SK-N-SH treated with all-trans-retinoic acid at 6 μM for 48 hours (cell line): ENCODE data around the gene HS6ST3.

Experiments
- ATAC-seq: fragments of 200-7000 bp; cut with Tn5 transposase; 3 replicates; pipeline ENCODE4 v1.9.1; 2020; ENCODE audit warnings: mild to moderate bottlenecking, moderate library complexity
- BACH2 ChIP-seq: fragments of 250-450 bp; sonication (Bioruptor Pico); IDR thresholded peaks from 2 replicates; pipeline ENCODE4 v1.9.0; 2021; ENCODE audit warnings: mild to moderate bottlenecking, borderline replicate concordance
- CSDC2 ChIP-seq: fragments of 250-450 bp; sonication (Bioruptor Pico); IDR thresholded peaks from 2 replicates; pipeline ENCODE4 v1.5.0; 2020; ENCODE audit warnings: mild to moderate bottlenecking, moderate library complexity
- ESRRG ChIP-seq: fragments of 250-450 bp; sonication (Bioruptor Pico); IDR thresholded peaks from 2 replicates; pipeline ENCODE4 v1.6.1; 2021; ENCODE audit warnings: mild to moderate bottlenecking
- GLIS3 ChIP-seq: fragments of 250-450 bp; sonication (Bioruptor Pico); IDR thresholded peaks from 2 replicates; pipeline ENCODE4 v1.5.0; 2020; ENCODE audit warnings: mild to moderate bottlenecking, moderate library complexity
- ISL1 ChIP-seq: fragments of 250-450 bp; sonication (Bioruptor Pico); IDR thresholded peaks from 2 replicates; pipeline ENCODE4 v2.1.2; 2022; ENCODE audit warnings: mild to moderate bottlenecking, moderate library complexity
- OSR1 ChIP-seq: fragments of 250-450 bp; sonication (Bioruptor Pico); IDR thresholded peaks from 2 replicates; pipeline ENCODE4 v1.8.0; 2022; ENCODE audit warnings: moderate library complexity, mild to moderate bottlenecking, inconsistent platforms
- PPARA ChIP-seq: fragments of 250-450 bp; sonication (Bioruptor Pico); IDR thresholded peaks from 2 replicates; pipeline ENCODE4 v1.5.0; 2020; ENCODE audit warnings: mild to moderate bottlenecking, borderline replicate concordance
- RARB ChIP-seq: fragments of 250-450 bp; sonication (Bioruptor Pico); IDR thresholded peaks from 2 replicates; pipeline ENCODE4 v1.8.0; 2021; ENCODE audit warnings: mild to moderate bottlenecking, moderate library complexity
- SNAI2 ChIP-seq: fragments of 250-450 bp; sonication (Bioruptor Pico); IDR thresholded peaks from 2 replicates; pipeline ENCODE4 v1.5.0; 2020; ENCODE audit warnings: mild to moderate bottlenecking, moderate library complexity
- TCF4 ChIP-seq: fragments of 250-450 bp; sonication (Bioruptor Pico); IDR thresholded peaks from 2 replicates; pipeline ENCODE4 v1.8.0; 2021; ENCODE audit warnings: mild to moderate bottlenecking, moderate library complexity, borderline replicate concordance
- TOX ChIP-seq: fragments of 250-450 bp; sonication (Bioruptor Pico); IDR thresholded peaks from 2 replicates; pipeline ENCODE4 v1.8.0; 2021; ENCODE audit warnings: mild to moderate bottlenecking, moderate library complexity, borderline replicate concordance
- TSHZ2 ChIP-seq: fragments of 250-450 bp; sonication (Bioruptor Pico); IDR thresholded peaks from 2 replicates; pipeline ENCODE4 v1.5.0; 2020; ENCODE audit warnings: mild to moderate bottlenecking, moderate library complexity
- ZC3H10 ChIP-seq: fragments of 250-450 bp; sonication (Bioruptor Pico); IDR thresholded peaks from 2 replicates; pipeline ENCODE4 v1.5.1; 2021; ENCODE audit warnings: mild to moderate bottlenecking, moderate library complexity
- ZFP3 ChIP-seq: fragments of 250-450 bp; sonication (Bioruptor Pico); IDR thresholded peaks from 2 replicates; pipeline ENCODE4 v1.5.0; 2020; ENCODE audit warnings: mild to moderate bottlenecking, moderate library complexity
- ZFP30 ChIP-seq: fragments of 450-650 bp; formaldehyde crosslinking; IDR thresholded peaks from 2 replicates; pipeline ENCODE4 v1.5.0; 2022; ENCODE audit warnings: mild to moderate bottlenecking, moderate library complexity
- ZNF565 ChIP-seq: fragments of 450-650 bp; formaldehyde crosslinking; conservative IDR thresholded peaks from 2 replicates; pipeline ENCODE4 v1.5.0; 2020; ENCODE audit warnings: low read depth, mild to moderate bottlenecking, moderate library complexity
- ZNF70 ChIP-seq: fragments of 450-650 bp; formaldehyde crosslinking; IDR thresholded peaks from 2 replicates; pipeline ENCODE4 v1.5.0; 2020; ENCODE audit warnings: mild to moderate bottlenecking, moderate library complexity
- ZNF8 ChIP-seq: fragments of 450-650 bp; formaldehyde crosslinking; IDR thresholded peaks from 2 replicates; pipeline ENCODE4 v1.5.0; 2020; ENCODE audit warnings: mild to moderate bottlenecking, moderate library complexity
- TF ChIP-seq, protein P1 (sequence below): fragments of 250-450 bp; sonication (Bioruptor Pico); IDR thresholded peaks from 2 replicates; pipeline ENCODE4 v1.5.1; 2020; ENCODE audit warnings: low read depth, mild to moderate bottlenecking, moderate library complexity
- TF ChIP-seq, protein P2 (sequence below): fragments of 250-450 bp; sonication (Bioruptor Pico); IDR thresholded peaks from 2 replicates; pipeline ENCODE4 v1.8.0; 2021; ENCODE audit warnings: low read depth, mild to moderate bottlenecking, moderate library complexity, borderline replicate concordance
- TF ChIP-seq, protein P3 (sequence below): fragments of 250-450 bp; sonication (Bioruptor Pico); IDR thresholded peaks from 2 replicates; pipeline ENCODE4 v1.5.1; 2021; ENCODE audit warnings: mild to moderate bottlenecking, moderate library complexity

The HS6ST3 gene

GRCh38 chr13:96080676-96081075, 9.2 kb upstream of the HS6ST3 start:
- ATAC-seq = no peak
- TF ChIP-seq ZNF565 (CRISPR knock-in tag) (no peak), OSR1 (no peak), RARB (CRISPR knock-in tag) (no peak), ZNF8 (CRISPR knock-in tag) (no peak), ZFP3 (CRISPR knock-in tag) (no peak), TCF4 (CRISPR knock-in tag) (no peak), ESRRG (CRISPR knock-in tag) (no peak), ZFP30 (CRISPR knock-in tag) (no peak), PPARA (CRISPR knock-in tag) (no peak), BACH2 (CRISPR knock-in tag) (no peak), TOX (CRISPR knock-in tag) (no peak), TSHZ2 (CRISPR knock-in tag) (no peak), GLIS3 (CRISPR knock-in tag) (no peak), ISL1 (CRISPR knock-in tag) (no peak), ZC3H10 (CRISPR knock-in tag) (no peak)
- TF ChIP-seq, protein P1, sequence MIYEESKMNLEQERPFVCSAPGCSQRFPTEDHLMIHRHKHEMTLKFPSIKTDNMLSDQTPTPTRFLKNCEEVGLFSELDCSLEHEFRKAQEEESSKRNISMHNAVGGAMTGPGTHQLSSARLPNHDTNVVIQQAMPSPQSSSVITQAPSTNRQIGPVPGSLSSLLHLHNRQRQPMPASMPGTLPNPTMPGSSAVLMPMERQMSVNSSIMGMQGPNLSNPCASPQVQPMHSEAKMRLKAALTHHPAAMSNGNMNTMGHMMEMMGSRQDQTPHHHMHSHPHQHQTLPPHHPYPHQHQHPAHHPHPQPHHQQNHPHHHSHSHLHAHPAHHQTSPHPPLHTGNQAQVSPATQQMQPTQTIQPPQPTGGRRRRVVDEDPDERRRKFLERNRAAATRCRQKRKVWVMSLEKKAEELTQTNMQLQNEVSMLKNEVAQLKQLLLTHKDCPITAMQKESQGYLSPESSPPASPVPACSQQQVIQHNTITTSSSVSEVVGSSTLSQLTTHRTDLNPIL = no peak
- TF ChIP-seq, protein P2, sequence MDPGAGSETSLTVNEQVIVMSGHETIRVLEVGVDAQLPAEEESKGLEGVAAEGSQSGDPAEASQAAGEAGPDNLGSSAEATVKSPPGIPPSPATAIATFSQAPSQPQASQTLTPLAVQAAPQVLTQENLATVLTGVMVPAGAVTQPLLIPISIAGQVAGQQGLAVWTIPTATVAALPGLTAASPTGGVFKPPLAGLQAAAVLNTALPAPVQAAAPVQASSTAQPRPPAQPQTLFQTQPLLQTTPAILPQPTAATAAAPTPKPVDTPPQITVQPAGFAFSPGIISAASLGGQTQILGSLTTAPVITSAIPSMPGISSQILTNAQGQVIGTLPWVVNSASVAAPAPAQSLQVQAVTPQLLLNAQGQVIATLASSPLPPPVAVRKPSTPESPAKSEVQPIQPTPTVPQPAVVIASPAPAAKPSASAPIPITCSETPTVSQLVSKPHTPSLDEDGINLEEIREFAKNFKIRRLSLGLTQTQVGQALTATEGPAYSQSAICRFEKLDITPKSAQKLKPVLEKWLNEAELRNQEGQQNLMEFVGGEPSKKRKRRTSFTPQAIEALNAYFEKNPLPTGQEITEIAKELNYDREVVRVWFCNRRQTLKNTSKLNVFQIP (CRISPR knock-in tag) = no peak
- TF ChIP-seq, protein P3, sequence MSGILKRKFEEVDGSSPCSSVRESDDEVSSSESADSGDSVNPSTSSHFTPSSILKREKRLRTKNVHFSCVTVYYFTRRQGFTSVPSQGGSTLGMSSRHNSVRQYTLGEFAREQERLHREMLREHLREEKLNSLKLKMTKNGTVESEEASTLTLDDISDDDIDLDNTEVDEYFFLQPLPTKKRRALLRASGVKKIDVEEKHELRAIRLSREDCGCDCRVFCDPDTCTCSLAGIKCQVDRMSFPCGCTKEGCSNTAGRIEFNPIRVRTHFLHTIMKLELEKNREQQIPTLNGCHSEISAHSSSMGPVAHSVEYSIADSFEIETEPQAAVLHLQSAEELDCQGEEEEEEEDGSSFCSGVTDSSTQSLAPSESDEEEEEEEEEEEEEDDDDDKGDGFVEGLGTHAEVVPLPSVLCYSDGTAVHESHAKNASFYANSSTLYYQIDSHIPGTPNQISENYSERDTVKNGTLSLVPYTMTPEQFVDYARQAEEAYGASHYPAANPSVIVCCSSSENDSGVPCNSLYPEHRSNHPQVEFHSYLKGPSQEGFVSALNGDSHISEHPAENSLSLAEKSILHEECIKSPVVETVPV (CRISPR knock-in tag) = no peak

DNA sequence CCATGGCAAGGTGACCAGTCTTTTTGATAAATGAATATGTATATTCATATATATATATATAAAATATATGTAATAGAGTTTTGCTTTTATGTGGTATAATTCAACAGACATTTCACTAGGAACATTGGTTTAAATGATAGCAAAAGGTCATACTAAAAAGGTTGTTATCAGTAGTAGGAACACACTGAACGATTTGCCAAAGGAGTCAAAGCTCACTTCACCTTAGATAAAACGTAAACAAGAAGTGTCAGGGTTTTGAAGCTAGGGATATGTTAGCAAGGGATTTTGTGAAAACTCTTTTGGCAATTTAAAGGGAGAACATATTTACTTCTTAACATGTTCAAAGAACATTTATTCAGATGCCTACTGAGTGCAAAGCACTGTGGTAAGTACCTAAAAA, 8.0 kb upstream of the HS6ST3 start:
- ATAC-seq = no peak
- no peak for TF ChIP-seq ZNF70 (CRISPR knock-in tag)
- TF ChIP-seq, all 23 proteins: peak for 0

DNA sequence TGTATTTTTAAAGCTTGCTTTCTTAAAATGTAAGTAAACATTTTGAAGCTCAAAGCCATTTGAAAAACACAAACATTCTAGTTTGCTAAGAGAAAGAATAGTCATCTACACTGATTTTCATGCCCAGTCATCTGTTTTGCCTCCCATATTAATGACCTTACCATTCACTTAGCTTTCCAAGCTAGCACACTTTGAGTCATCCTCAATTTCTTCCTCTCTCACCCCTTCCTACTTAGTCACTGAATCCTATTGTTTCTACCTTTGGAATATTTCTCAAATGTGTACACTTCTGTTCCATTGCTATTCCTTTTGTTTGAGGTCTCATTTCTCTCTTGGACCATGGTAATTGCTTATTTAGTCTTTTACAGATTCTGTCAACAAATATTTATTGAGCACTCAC, 7.3 kb upstream of the HS6ST3 start:
- no peak for ATAC-seq
- TF ChIP-seq ZFP30 (CRISPR knock-in tag) = no peak
- TF ChIP-seq RARB (CRISPR knock-in tag) = no peak
- no peak for TF ChIP-seq SNAI2
- TF ChIP-seq, protein P1 = no peak
- TF ChIP-seq OSR1 = no peak
- TF ChIP-seq PPARA (CRISPR knock-in tag) = no peak

- no peak for ATAC-seq
- no peak for TF ChIP-seq ISL1 (CRISPR knock-in tag)
- TF ChIP-seq TCF4 (CRISPR knock-in tag) = no peak
- no peak for TF ChIP-seq TSHZ2 (CRISPR knock-in tag)
- TF ChIP-seq CSDC2 = no peak
- no peak for TF ChIP-seq TOX (CRISPR knock-in tag)
- no peak for TF ChIP-seq ESRRG (CRISPR knock-in tag)
- TF ChIP-seq GLIS3 (CRISPR knock-in tag) = no peak
- TF ChIP-seq, all 23 proteins: peak for 0
These were observed 3.2 kb upstream of the HS6ST3 start for GRCh38 chr13:96086736-96087135.
